Upper lobe of left lung (tissue), 4 donors: Measurements from ENCODE around the gene R3HDM2.

Experiments
- POLR2A ChIP-seq, 4 donors: fragments of 450-650 bp; IDR thresholded peaks; one replicate each; pipeline ENCODE4 v1.5.1; 2016 to 2017; ENCODE audit warnings: antibody characterized with exemption in 4 of 4, mild to moderate bottlenecking in 2 of 4
- POLR2AphosphoS5 ChIP-seq, 2 donors: sonication (generic); formaldehyde crosslinking; IDR thresholded peaks; one replicate each; pipeline ENCODE4 v1.5.1; 2017; ENCODE audit warnings: antibody characterized with exemption in 2 of 2

GRCh38 chr12:57227315-57228115, 203.3 kb downstream of the R3HDM2 start:
- TF ChIP-seq POLR2AphosphoS5 (IDR thresholded peaks at IDR 0.05) (no peak), POLR2A (IDR thresholded peaks at IDR 0.05) (no peak)
